UCSD-AML1 (cell line): ENCODE data around the gene MYEOV.

ENCODE experiments used
- DNase-seq: peaks from one replicate; lab custom pipeline; 2025; ENCODE audit not compliant: unreplicated experiment; lab: John Stamatoyannopoulos, UW

The MYEOV gene

DNA sequence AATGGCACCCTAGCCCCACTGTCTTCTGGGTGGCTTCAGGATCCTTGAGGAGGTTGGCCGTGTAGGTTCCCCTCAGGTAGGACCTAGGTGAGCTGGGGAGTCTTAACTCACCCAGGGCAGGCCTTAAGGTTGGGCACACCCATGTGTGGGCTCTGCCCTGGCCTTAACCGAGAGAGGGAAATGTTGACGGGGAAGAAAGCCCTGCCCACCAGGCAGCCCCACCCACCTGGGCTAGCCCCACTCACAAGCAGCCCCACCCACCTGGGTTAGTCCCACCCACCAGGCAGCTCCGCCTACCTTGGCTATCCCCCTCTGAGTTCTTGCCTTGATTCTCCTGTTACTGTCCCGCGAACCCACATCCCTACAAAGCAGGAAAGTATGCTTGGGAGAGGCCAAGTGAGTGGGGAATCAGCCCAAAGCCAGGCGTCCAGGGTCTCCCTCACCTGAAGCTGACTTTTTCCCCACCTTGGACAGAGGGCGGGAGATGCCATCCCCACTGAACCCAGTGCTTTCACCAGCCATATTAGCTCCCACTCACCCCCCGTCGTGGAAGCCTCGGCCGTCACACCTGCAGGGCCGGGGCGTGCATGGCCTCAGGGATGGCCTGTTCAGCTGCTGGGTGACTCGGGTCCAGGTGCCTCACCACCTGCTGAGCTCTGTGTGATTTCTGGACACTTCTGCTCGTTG is at the start of gene MYEOV:
MYEOV (plus strand) TSS at position 337 of the 687 bp plus-strand sequence. CDS start 1,200 bp downstream, outside the sequence.
- DNase-seq, result peak; percentile 62

DNA sequence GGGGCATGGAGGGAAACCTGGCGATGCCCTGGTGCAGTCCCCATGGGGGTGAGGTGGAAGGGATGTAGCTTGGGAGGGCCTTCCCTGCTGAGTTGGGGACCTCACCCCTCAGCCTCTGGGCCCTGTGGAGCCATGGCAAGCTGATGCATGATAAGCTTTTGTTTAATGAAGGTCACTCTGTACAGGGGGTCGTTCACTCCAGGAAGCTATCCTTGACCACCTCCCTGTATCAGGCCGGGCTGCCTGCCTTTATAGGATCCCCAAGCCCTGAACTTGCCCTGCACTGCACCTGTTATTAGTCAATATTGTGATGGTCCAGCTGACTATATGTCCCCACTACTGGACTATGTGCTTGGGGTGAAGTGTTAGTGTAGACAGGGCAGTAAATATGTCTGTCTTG is 49.7 kb upstream of the MYEOV start:
- DNase-seq, result no peak

DNA sequence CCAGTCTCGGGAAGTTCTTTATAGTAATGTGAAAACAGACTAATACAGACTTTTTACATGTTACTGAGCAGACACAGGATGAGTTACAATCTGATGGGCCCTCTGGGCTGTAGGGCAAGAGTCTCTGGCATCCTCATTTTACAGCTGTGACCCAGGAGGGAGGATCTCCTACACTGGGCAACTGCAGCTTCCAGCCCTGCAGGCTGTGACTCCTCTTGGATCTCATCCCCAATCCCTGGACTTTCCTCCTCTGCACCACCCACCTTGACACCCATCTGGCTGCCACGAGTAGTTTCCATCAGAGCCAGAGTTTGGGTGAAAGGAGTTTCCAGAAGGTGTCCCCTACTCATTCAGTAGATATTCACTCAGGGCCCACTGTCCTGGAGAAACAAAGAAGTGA is 48.9 kb upstream of the MYEOV start:
- DNase-seq, result no peak

DNA sequence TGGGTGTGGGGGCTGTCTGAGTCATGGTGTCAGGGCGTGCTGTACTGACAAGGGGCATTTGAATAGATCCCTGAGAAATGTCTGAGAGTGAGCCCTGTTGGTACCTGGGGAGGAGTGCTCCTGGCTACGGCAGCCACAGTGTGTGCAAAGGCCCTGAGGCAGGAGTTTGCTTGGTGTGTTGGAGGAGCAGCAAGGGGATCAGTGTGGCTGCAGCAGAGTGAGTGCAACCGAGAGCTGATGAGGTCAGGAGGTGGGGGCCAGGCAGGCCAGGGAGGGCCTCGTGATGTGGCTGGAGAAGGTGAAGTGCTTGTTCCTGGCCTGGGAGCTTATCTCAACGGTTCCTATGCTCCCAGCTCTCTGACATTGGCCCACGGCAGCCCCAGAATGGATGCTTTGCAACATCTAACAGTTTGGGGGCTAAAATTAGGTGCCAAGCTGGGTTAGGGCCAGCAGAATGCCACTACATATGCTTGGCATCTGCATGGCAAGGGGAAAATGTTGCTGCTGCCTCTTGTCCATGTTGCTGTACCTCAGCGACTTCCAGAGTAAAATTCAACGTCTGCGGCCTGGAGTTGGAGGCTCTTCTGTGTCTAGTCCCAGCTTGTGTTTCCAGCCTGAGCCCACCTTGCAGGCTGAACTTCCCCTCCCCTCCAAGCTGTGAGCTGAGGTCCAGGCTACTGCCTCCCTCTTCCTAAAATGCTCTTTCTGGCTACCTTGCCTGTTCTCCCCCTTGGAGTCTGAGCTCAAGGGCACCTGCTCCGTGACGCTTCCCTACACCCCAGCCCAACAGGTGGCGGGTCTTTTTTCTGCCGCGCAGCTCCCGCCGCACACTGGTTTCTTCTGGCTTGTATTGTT is 48.2 kb upstream of the MYEOV start:
- no peak for DNase-seq

DNA sequence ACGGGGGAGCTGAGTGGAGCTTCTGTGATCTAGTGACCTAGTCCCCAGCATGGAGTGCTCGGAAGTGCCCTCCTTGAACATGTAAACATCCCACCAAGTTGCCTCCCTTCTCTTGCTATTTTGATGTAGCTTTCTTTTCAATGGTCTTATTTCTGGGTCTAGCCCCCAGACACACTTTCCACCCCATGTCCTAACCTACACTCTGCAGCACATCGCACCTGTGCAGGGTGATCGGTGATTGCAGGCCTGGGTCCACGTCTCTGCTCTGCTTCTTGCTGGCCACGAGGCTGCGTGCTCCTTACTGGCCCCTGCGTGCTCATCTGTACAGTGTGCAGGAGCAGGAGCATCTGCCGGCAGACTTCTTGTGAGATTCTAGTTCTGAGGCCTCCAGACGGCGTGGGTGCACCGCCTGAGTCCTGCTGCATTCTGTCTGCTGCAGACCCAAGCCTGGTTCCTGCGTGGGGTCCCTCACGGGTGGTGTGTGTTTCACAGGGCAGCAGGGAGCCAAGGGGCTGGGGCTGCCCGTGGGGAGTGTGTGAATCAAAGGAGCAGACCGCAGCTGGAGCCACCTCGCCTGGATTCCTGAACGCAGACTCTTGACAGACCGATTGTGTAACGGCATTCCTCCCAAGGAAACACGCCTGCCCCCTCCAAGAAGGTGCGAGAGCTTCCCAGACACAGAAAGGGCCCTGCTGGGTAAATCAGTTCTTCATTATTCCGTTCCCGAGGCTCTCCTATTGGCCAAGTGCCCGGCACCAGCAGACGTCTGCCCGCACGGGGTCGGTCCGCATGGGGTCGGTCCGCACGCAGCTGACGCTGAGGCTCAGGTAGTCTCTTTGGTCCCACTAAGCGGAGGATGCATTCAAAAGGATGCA is 44.4 kb upstream of the MYEOV start:
- no peak for DNase-seq

DNA sequence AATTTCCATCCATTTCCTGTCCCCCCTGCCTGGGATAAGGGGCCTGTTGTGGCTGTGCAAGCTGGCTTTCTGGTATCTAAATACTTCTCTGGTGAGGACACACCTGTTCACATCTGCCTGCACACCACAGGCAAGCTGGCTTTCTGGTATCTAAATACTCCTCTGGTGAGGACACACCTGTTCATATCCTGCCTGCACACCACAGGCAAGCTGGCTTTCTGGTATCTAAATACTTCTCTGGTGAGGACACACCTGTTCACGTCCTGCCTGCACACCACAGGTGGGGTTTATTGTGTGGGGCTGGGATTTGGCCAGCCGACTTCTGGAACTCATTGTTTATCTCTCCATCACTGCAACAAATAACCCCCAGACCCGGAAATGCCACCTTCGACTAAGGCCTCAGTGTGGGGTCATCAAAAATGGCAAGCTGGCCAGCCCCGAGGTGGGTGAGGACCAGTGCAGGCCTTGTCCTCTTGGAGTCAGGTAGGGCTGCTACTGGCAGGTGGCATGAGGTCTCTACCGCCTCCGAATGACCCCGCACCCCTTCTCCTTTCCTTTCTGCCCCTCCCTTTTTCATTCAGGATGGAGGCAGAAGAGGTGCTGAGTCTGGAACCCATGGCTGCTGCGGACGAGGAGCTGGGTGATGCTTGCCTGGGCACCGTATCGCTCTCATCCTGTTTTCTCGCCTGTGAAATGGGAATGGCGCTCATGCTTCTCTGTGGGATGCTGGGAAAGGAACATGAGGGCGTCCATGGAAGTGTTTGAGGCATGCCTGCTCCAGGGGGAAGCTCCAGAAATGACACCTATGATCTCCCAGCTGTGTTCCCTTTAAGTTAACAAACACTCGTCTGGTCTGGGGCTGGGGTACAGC is 43.5 kb upstream of the MYEOV start:
- no peak for DNase-seq

DNA sequence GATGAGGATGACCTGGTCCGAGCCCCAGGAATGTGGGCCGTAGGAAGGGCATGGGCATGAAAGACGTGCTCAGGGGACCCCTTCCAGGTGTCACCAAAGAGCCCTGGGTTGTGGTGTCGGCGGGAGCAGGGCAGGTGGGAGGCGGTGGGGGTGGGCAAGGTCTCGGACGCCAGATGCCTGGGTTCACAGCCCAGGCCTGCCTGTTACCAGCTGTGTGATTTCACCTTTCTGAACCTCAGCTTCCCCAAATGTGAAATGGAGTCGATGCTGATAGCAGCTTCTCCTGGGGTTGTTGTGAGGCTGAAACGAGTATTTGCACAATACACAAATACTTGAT is 42.9 kb upstream of the MYEOV start:
- no peak for DNase-seq

DNA sequence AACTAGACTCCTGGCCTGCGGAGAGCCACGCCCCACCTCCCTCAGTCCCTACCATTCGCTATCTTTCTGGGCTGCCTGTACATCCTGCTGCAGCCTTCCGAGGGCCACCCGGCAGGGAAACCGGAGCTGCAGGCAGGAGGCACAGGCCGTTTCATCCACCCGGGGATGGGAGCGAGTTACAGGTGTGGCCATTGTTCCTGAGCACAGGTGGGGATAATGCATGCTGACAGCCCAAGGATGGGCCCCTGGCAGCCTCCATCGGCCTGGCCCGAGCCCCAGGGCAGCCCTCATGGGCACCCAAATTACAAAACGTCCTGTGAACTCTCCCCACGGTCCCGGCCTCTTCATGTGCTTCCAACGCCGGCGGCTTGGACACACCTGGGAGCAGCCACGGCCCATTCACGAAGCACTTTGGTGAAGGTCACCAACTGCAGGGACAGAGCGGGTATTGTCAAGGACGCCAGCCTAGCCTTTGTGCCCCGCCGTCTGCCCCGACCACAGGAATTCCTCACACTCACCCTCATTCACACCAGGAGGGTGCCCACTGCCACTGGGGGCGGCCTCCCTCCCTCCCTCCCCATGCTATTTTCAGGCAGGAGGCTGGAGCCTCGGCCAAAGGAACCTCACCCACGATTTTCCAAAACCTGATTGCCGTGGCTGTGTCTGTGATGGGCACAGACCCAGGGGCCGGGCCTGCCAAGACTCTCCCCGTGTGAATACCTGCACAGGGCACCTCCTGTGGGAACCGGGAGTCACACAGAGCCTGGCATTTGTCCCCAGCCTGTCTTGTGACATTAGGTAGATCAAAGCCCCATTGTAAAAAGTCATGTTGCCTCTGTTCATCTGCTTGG is 42.1 kb upstream of the MYEOV start:
- no peak for DNase-seq

DNA sequence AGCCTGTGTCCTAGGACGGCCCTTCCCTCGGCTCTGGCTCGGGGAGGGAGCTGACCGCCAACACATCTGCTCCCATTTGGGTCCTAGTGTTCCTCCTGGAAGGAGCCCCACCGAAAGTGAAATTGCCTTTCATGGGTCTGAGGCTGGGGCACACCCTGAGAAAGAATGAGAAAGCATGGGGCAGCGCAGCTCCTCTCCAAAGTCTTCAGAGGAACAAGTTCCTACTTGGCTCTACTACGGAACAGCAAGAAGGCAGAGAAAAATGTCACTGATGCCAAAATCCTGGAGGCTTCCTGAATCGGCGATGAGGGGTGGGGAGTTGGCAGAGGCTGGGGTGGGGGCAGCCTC is 41.5 kb upstream of the MYEOV start:
- DNase-seq, result no peak

DNA sequence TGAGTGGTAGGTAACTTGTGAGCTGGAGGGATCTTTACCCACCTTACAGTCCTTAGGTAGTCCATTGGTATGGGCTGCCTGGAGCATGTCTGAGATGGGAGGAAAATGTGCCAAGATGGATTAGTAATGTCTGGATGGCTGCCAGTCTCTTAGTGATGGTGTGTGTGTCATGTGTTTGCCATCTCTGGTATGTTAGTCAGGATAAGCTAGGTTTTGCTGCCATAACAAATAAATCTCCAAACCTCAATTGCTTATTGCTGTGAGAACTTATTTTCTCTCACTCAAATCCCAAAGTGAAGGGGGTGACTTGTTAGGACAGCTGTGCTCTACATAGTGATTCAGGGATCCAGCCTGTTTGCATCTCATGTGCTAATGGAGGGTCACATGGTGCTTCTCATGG is 40.9 kb upstream of the MYEOV start:
- DNase-seq, result no peak

DNA sequence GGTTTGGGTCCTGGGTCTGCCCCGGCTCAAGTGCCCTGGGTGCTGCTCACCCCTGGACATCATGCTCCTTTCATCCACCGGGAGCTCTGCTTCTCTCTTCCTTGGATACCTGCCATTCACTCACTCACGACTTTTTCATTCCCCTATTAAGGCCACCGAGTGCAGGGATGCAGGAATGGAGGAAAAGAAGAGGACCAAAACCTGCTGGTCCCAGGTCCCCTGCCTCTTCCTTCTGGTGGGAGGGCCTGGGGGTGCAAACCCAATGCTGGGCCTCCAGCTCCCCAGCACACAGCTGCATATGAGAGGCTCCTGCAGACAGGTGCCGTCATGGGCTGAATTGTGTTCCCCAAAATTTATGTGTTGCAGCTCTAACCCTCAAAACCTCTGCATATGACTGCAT is 36.8 kb upstream of the MYEOV start:
- no peak for DNase-seq

DNA sequence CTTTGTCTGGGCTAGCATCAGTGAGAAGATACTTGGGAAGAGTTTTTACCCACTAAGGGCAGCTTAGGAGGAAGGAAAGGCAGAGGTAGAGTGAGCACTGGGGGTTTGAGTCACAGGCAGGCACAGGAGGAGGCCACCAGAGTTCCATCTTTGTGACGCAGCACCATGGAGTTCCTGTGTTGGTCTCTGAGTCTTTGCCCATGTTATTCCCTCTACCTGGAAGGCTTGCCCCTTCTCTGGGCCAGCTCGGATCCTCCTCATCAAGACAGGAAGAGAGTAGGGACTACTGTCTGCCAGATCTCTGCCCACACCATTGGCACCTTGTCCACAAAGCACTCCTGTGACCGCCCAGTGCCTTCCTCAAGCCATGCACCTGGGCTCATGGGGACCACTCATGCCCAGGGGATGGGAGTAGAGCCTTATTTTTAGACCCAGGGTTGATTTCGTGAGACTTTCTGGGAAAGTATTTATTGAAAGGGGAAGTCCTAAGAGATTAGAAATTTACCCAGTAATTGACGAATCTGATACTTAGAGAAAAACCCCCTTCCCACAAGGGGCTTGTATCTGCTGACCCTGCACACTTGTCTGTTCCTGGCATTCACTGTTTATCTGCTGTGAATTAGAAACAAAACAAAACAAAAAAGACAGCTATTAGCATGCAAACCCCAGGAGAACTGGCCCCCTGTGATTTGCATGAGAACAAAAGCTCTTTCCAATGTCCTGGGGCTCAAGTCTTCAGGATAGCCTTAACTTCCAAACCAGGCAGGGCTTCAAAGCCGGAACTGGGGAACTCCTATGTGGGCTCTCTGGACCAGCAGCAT is 35.9 kb upstream of the MYEOV start:
- no peak for DNase-seq

DNA sequence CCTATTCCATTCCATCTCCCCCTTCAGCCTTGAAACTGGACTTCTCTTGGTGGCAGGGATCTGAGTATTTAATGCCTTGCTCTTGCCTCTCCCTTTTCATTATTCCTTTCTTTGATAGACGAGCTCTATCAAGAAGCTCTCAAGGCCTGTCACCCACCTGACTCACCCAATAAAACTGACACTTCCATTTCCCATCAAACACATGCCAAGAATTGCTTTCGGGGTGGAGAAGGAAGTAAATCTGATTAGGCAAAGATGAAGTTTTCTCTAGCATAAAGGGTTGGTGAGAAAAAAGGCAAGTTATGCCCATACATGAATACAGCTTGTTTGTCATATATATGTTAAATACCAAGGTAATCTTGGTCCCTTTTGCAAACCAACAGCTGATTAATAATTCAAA is 34.9 kb upstream of the MYEOV start:
- DNase-seq, result no peak

DNA sequence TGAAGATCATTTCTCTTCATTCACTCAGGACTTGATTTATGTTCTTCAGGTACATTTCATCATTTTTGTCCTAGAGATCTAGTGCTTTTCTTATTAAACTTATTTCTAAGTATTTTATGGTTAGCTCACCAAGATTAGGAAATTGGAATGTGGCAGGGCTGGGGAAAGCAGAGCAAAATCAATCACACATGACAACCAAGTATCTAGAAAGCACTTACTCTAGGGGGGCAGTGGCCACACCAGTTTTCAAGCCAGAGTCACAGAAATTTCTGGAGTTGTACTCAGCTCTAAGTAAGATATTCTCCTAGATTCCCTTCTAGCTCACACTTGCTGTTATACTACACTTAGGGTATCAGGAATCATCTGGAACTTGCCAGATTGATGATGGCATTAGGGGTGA is 33.3 kb upstream of the MYEOV start:
- DNase-seq, result no peak

DNA sequence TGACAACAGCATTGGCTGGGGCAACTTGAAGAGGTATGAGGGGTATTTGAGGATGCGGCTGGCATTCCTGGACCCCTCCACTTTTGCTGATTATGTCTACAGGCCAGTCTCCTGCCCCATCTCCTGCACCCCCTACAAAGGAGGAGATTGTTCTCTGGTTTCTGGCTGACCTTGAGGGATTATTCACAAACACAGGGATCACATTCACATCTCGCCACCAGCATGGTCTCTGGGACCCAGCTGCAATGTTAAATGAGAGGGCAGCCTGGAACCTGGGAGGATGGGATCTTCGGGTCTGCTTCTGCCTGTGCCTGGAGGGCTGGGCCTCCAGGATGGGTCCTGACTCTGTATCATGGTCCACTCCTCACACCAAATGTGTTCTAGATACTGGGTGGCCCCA is 32.8 kb upstream of the MYEOV start:
- DNase-seq, result no peak

DNA sequence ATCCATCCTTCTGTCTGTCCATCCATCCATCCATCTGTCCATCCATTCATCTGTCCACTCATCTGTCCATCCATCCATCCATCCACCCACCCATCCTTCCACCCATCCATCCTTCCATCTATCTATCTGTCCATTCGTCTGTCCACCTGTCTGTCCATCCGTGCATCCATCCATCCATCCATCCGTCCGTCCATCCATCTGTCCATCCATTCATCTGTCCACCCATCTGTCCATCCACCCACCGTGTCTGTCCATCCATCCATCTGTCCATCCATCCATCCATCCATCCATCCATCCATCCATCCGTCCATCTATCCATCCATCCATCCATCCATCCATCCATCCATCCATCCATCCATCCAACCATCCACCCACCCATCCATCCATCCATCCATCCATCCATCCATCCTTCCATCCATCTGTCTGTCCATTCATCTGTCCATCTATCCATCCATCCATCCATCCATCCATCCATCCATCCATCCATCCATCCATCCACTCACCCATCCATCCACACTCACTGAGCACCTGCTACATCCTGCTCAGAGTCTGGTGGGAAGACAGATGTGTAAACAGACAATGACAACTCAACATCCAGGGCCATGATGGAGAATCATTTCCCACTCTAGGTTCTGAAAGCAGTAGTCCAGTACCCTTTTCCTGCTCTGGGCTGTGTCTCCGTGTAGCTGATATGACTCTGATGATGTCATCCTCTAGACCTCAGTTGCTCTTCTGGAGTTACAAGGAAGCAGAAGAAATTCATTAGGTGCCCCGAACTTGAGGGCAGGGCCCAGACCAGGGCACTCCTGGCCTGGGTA is 30.8 kb upstream of the MYEOV start:
- DNase-seq, result no peak

DNA sequence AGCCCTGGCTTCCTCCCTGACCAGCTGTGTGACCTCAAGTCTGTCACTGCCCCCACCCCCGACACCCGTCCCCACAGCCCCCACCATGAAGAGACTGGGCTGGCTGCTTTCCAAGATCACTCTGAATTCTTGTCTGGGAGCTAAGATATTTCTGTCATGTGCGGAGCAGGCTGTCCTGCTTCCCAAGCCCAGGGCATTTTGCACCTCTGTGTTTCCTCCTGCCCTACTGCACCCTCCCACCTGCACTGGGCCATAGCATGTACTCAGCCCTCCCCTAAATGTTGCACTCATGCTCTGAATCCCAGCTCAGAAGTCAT is 30.3 kb upstream of the MYEOV start:
- no peak for DNase-seq

DNA sequence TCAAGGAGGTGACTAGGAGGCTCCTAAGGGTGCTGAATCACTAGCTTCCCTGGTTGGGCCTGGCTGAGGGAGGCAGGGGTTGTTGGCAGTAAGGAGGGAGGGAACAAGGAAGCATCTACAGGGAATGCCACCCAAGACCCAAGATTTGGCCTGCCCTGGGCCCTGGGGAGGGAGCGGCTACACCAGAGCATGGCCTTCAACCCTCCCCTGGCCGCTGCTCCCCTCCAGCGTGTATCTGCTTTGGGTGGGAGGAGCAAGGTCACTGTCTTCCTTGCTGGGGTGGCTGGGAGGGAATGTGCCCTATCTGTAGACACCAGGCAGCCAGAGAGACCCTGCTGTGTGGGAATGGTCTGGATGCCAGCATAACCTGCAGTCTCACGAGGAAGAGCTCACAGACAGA is 29.5 kb upstream of the MYEOV start:
- no peak for DNase-seq
